Lower leg skin (tissue), 4 donors: ENCODE results near the gene GRWD1. TPM values are rescaled to one million over a fixed set of nuclear protein-coding genes. Genes with fewer than 3 reads are reported as not detected.
A peak's percentile ranks its signal among the peaks of the same experiment; 100 is the strongest.

Source experiments
- DNase-seq, 2 donors: peaks; one replicate each; pipeline ENCODE4 v3.0.0-alpha.2; 2019; ENCODE audit warnings: low spot score in 2 of 2
- H3K4me3 ChIP-seq: fragments of 200-600 bp; sonication (generic); 2 replicates; pipeline ENCODE4 v1.5.1; 2017; ENCODE audit warnings: mild to moderate bottlenecking, low read depth; ENCODE audit not compliant: poor library complexity, severe bottlenecking
- CTCF ChIP-seq, 3 donors: fragments of 450-650 bp; IDR thresholded peaks; one replicate each; pipeline ENCODE4 v1.5.1; 2016; ENCODE audit warnings: antibody characterized with exemption in 3 of 3, mild to moderate bottlenecking in 3 of 3, moderate library complexity in 2 of 3
- POLR2A ChIP-seq, 2 donors: fragments of 450-650 bp; IDR thresholded peaks; one replicate each; pipeline ENCODE4 v1.6.1; 2016 to 2017; ENCODE audit warnings: antibody characterized with exemption in 2 of 2, mild to moderate bottlenecking in 1 of 2, moderate library complexity in 1 of 2
- WGBS, 2 donors: methylation state at CpG; one replicate each; pipeline ENCODE4 v1.1.5; 2018; 5-methylcytosine and 5-hydroxymethylcytosine counted together
- intact Hi-C: fragments of 100-400 bp; cut with DNase I; formaldehyde crosslinking; loops from one replicate; pipeline ENCODE4 v1.15.0; 2023; ENCODE audit warnings: low total_unique reads
- total RNA-seq, 4 donors: library from RNA; depleted of rRNA; stranded (reverse); fragments of >200 nt; gene quantifications; one replicate each; pipeline ENCODE4 v1.1.0, GENCODE V29; 2016

The GRWD1 gene
- 10 to 100 TPM; 33.3 to 44.4 (median 39.3) TPM for total RNA-seq

- intact Hi-C loops, result no loop called here
Observed at GRCh38 chr19:48445606-48446481, at the start of gene GRWD1. Gene GRWD1 (plus strand): TSS chr19:48445983. CDS start chr19:48446006, 23 bp downstream.

GRCh38 chr19:48396016-48396823 lies 49.6 kb upstream of the GRWD1 start:
- H3K4me3 ChIP-seq, result no peak overlapping the region
- DNase-seq, result no peak
- TF ChIP-seq CTCF (IDR thresholded peaks at IDR 0.05) (no peak), POLR2A (IDR thresholded peaks at IDR 0.05) (no peak)
- 53 to 60% methylated on average over 24 of the region's 24 CpGs for WGBS, 2 donors
- intact Hi-C loops, result no loop called here

More at GRCh38 chr19:48445606-48446481, at the start of gene GRWD1:
- peak; percentile 92 to 98 for DNase-seq
- H3K4me3 ChIP-seq, result peak within 1 kb of the TSS; percentile 68
- TF ChIP-seq CTCF (IDR thresholded peaks at IDR 0.05) (no peak), POLR2A (IDR thresholded peaks at IDR 0.05) (no peak)
- 1% methylated on average over 61 of the region's 61 CpGs for WGBS, 2 donors

- no peak for DNase-seq
- TF ChIP-seq POLR2A (IDR thresholded peaks at IDR 0.05) (no peak), CTCF (IDR thresholded peaks at IDR 0.05) (no peak)
- WGBS, 2 donors, result 53 to 60% methylated on average over 2 of the region's 2 CpGs
- no peak overlapping the region for H3K4me3 ChIP-seq
- intact Hi-C loops, result no loop called here
Observed at GRCh38 chr19:48396824-48397176, 49.0 kb upstream of the GRWD1 start.

GRCh38 chr19:48397263-48398101 lies 48.3 kb upstream of the GRWD1 start:
- no peak overlapping the region for H3K4me3 ChIP-seq
- WGBS, 2 donors, result 34 to 47% methylated on average over 22 of the region's 22 CpGs
- intact Hi-C loops, result no loop called here
- DNase-seq, result no peak
- TF ChIP-seq POLR2A (IDR thresholded peaks at IDR 0.05) (no peak), CTCF (IDR thresholded peaks at IDR 0.05) (no peak)

- intact Hi-C loops, result no loop called here
- H3K4me3 ChIP-seq, result peak overlapping the region; percentile 30
- TF ChIP-seq CTCF (IDR thresholded peaks at IDR 0.05), result no peak
- no peak for TF ChIP-seq POLR2A (IDR thresholded peaks at IDR 0.05)
- DNase-seq, result no peak
- WGBS, 2 donors, result 3 to 4% methylated on average over 17 of the region's 17 CpGs
Observed at GRCh38 chr19:48398102-48398374, 47.7 kb upstream of the GRWD1 start.
